GM23248 (cell line): Measurements from ENCODE around the gene TTC1.

Experiments
- EZH2 ChIP-seq: fragments of 200-600 bp; sonication (generic); IDR thresholded peaks from 2 replicates; pipeline ENCODE4 v1.6.1; 2018; ENCODE audit warnings: antibody characterized with exemption, mild to moderate bottlenecking; ENCODE audit not compliant: insufficient read depth, poor library complexity, severe bottlenecking
- EZH2phosphoT487 ChIP-seq: fragments of 200-600 bp; sonication (generic); IDR thresholded peaks from 2 replicates; pipeline ENCODE4 v1.6.1; 2018; ENCODE audit warnings: antibody characterized with exemption, moderate library complexity, mild to moderate bottlenecking, low read depth; ENCODE audit not compliant: insufficient read depth

DNA sequence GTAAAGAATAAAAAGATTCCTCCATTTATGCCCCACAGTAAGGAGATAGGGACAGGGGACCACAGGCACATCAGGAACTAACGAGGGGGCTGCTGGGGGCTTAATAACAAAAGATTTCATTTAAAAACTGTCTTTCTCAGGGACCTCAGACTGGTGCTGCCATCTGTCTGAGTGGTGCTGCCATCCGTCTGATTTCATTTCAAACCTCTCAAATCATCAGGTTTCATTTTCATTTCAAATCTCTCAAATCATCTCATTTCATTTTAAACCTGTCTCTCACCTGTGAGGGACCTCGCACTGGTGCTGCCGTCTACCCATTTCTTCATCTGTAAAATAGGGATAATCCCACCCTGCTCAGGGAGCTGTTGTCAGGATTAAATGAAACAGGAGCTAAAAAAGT is 46.7 kb upstream of the TTC1 start:
- TF ChIP-seq EZH2 (no peak), EZH2phosphoT487 (no peak)
